ENCODE data around the gene DUOXA2. TPM values are rescaled to one million over a fixed set of nuclear protein-coding genes. Genes with fewer than 3 reads are reported as not detected.

DUOXA2 gene
- total and polyA plus RNA-seq, 8 donors = 0.11 to 0.25 (median 0.18) TPM; not detected in 3

GRCh38 chr15:45113380-45113990 lies 641 bp upstream of the DUOXA2 start:
- ATAC-seq = no peak
- peak in 1 of 4 donors; percentile 4 for DNase-seq
- H3K4me3 ChIP-seq = no peak overlapping the region
- peaks cover 11 to 36% of the 10 kb centered on the region in 2 donors for H3K4me1 ChIP-seq
- no peaks in the 10 kb centered on the region for H3K9me3 ChIP-seq
- H3K27ac ChIP-seq = no peak overlapping the region
- H3K27me3 ChIP-seq = peaks cover 75 to 97% of the 10 kb centered on the region in 2 donors
- intact Hi-C loops (cut with DNase I) = no loop called here
- no peak for TF ChIP-seq CTCF (IDR thresholded peaks at IDR 0.05)
- no peaks in the 10 kb centered on the region for H3K36me3 ChIP-seq

- no peak overlapping the region for H3K4me3 ChIP-seq
- no peak for TF ChIP-seq CTCF (IDR thresholded peaks at IDR 0.05)
- peak in 1 of 4 donors; percentile 4 for DNase-seq
- intact Hi-C loops (cut with DNase I) = no loop called here
- H3K27me3 ChIP-seq = peaks cover 75 to 84% of the 10 kb centered on the region in 2 donors
- peaks cover 11 to 36% of the 10 kb centered on the region in 2 donors for H3K4me1 ChIP-seq
- no peaks in the 10 kb centered on the region for H3K36me3 ChIP-seq
- H3K9me3 ChIP-seq = no peaks in the 10 kb centered on the region
- H3K27ac ChIP-seq = no peak overlapping the region
- ATAC-seq = no peak
These were observed 592 bp downstream of the DUOXA2 start for GRCh38 chr15:45114751-45115085.

- H3K4me3 ChIP-seq = no peak overlapping the region
- H3K36me3 ChIP-seq = no peaks in the 10 kb centered on the region
- peaks cover 11 to 36% of the 10 kb centered on the region in 2 donors for H3K4me1 ChIP-seq
- intact Hi-C loops (cut with DNase I) = no loop called here
- DNase-seq (peak in 1 of 4 donors; percentile 24), ATAC-seq (no peak)
- H3K9me3 ChIP-seq = no peaks in the 10 kb centered on the region
- no peak for TF ChIP-seq CTCF (IDR thresholded peaks at IDR 0.05)
- peaks cover 71 to 78% of the 10 kb centered on the region in 2 donors for H3K27me3 ChIP-seq
- no peak overlapping the region for H3K27ac ChIP-seq
These were observed 1.2 kb downstream of the DUOXA2 start for GRCh38 chr15:45115312-45115820.

- Histone ChIP-seq H3K27me3 (peaks cover 68 to 72% of the 10 kb centered on the region in 2 donors), H3K4me1 (peaks cover 11 to 36% of the 10 kb centered on the region in 2 donors), H3K9me3 (no peaks in the 10 kb centered on the region), H3K4me3 (no peak overlapping the region), H3K36me3 (no peaks in the 10 kb centered on the region), H3K27ac (no peak overlapping the region)
- DNase-seq (peak in 1 of 4 donors; percentile 6), ATAC-seq (no peak)
- intact Hi-C loops (cut with DNase I) = no loop called here
- no peak for TF ChIP-seq CTCF (IDR thresholded peaks at IDR 0.05)
These were observed 1.9 kb downstream of the DUOXA2 start for GRCh38 chr15:45116006-45116481.

- Histone ChIP-seq H3K27me3 (peaks cover 63 to 73% of the 10 kb centered on the region in 2 donors), H3K4me1 (peaks cover 11 to 38% of the 10 kb centered on the region in 2 donors), H3K27ac (no peak overlapping the region), H3K36me3 (no peaks in the 10 kb centered on the region), H3K4me3 (no peak overlapping the region), H3K9me3 (no peaks in the 10 kb centered on the region)
- peak; percentile 5 for ATAC-seq
- DNase-seq = peak in 1 of 4 donors; percentile 30
- TF ChIP-seq CTCF (IDR thresholded peaks at IDR 0.05) = no peak
- intact Hi-C loops (cut with DNase I) = no loop called here
These were observed 2.6 kb downstream of the DUOXA2 start for GRCh38 chr15:45116482-45117307.

Measured in left lung (tissue), 10 donors.